Lung (tissue), 13 donors: Measurements from ENCODE around the gene RNU6-1. TPM values are rescaled to one million over a fixed set of nuclear protein-coding genes. Genes with fewer than 3 reads are reported as not detected.

Experiments
- ATAC-seq: fragments of 200-7000 bp; cut with Tn5 transposase; one replicate; pipeline ENCODE4 v1.9.1; 2020; ENCODE audit warnings: moderate number of reproducible peaks; ENCODE audit not compliant: insufficient read depth, low FRiP score
- DNase-seq, 3 donors: peaks; one replicate each; pipeline ENCODE4 v3.0.0-alpha.2; 2013 to 2017
- H3K27ac ChIP-seq, 2 donors: one replicate each; pipeline ENCODE4 v1.5.1; 2013; ENCODE audit warnings: mild to moderate bottlenecking in 2 of 2, moderate library complexity in 2 of 2, control low read depth in 1 of 2, inconsistent platforms in 1 of 2, low read depth in 1 of 2, low read length in 1 of 2
- H3K27me3 ChIP-seq, 3 donors: one replicate each; pipeline ENCODE4 v1.5.1; 2013; ENCODE audit warnings: low read length in 2 of 3; ENCODE audit not compliant: control insufficient read depth in 3 of 3, insufficient read depth in 3 of 3
- H3K36me3 ChIP-seq, 4 donors: one replicate each; pipeline ENCODE4 v1.5.1; 2013; ENCODE audit warnings: low read length in 4 of 4, mild to moderate bottlenecking in 1 of 4, moderate library complexity in 1 of 4; ENCODE audit not compliant: control insufficient read depth in 4 of 4, insufficient read depth in 4 of 4
- H3K4me1 ChIP-seq, 5 donors: one replicate each; pipeline ENCODE4 v1.5.1; 2013; ENCODE audit warnings: low read length in 5 of 5, mild to moderate bottlenecking in 2 of 5, moderate library complexity in 1 of 5; ENCODE audit not compliant: control insufficient read depth in 5 of 5, insufficient read depth in 5 of 5
- H3K4me3 ChIP-seq: one replicate; pipeline ENCODE4 v1.5.1; 2013; ENCODE audit warnings: mild to moderate bottlenecking, control low read depth, moderate library complexity
- H3K9ac ChIP-seq, 2 donors: one replicate each; pipeline ENCODE4 v1.5.1; 2013; ENCODE audit warnings: low read length in 2 of 2, control low read depth in 1 of 2; ENCODE audit not compliant: insufficient read depth in 1 of 2
- H3K9me3 ChIP-seq, 4 donors: one replicate each; pipeline ENCODE4 v1.5.1; 2013; ENCODE audit warnings: low read length in 3 of 4, mild to moderate bottlenecking in 1 of 4, moderate library complexity in 1 of 4; ENCODE audit not compliant: control insufficient read depth in 4 of 4, insufficient read depth in 3 of 4
- CTCF ChIP-seq: IDR thresholded peaks from 2 replicates; pipeline ENCODE4 v1.5.1; 2012; ENCODE audit warnings: mild to moderate bottlenecking; ENCODE audit errors: control extremely low read depth, extremely low read depth
- WGBS, 2 donors: extraction: QIAGEN DNeasy Blood & Tissue Kit; methylation state at CpG; one replicate each; pipeline ENCODE4 v1.1.7; 2013; 5-methylcytosine and 5-hydroxymethylcytosine counted together
- polyA plus RNA-seq, 2 donors: library from polyadenylated mRNA; stranded (reverse); fragments of 200-250 nt; gene quantifications; one replicate each; pipeline ENCODE4 v1.2.1, GENCODE V29; 2013
- small RNA-seq: library from RNA; depleted of rRNA; stranded (forward); fragments of <200 nt; gene quantifications from one replicate; pipeline ENCODE3, GENCODE V24; 2014; ENCODE audit warnings: low replicate concordance
- total RNA-seq, 2 donors: library from RNA; depleted of rRNA in 1 of 2; stranded (reverse); fragments of >200 nt in 1 of 2; gene quantifications; one replicate each; pipeline ENCODE4 v1.2.1, GENCODE V29; 2014 to 2021
- donor health status: control.
- donor health status: control.
- donor health status: Bipolar disorder and iron deficiency.
- donor health status: healthy.
- donor health status: DM: yes; HTN: yes; CAD: no.

Gene RNU6-1
- total and polyA plus RNA-seq, 4 donors: not detected

- H3K9me3 ChIP-seq: peaks cover 0 to 1% (median 0%) of the 10 kb centered on the region in 4 donors
- H3K9ac ChIP-seq: no peak overlapping the region
- no peak overlapping the region for H3K4me3 ChIP-seq
- DNase-seq: no peak
- ATAC-seq: no peak
- WGBS, 2 donors: 96 to 97% methylated on average over 3 of the region's 3 CpGs
- TF ChIP-seq CTCF: no peak
- no peaks in the 10 kb centered on the region for H3K36me3 ChIP-seq
- H3K27me3 ChIP-seq: no peaks in the 10 kb centered on the region
- H3K4me1 ChIP-seq: no peaks in the 10 kb centered on the region
- H3K27ac ChIP-seq: no peak overlapping the region
Observed at GRCh38 chr15:67790610-67791319, 49.1 kb downstream of the RNU6-1 start.

Small RNAs within 50 kb of the gene (small RNA-seq; reads per million reads assigned to genes)
- 0.96 reads per million, percentile 80 among the genes with 10 or more reads in this experiment for gene RNU6-1

Other genes with a start within 250 kb of the RNU6-1 start
- under 1 TPM; 0.17 to 0.46 TPM for gene SKOR1, start 14.5 kb downstream of the RNU6-1 start, total RNA-seq
- gene SKOR1, start 14.5 kb downstream of the RNU6-1 start, polyA plus RNA-seq: under 1 TPM; 0.18 to 0.43 TPM
- 100 to 1,000 TPM in 1 of 2 donors, 10 to 100 TPM in 1; 42.2 to 157 TPM for gene PIAS1, start 214.3 kb upstream of the RNU6-1 start, total RNA-seq
- gene PIAS1, start 214.3 kb upstream of the RNU6-1 start, polyA plus RNA-seq: 10 to 100 TPM; 14.6 to 18.6 TPM